NCI-H1105 (cell line): Measurements from ENCODE around the gene GAB3.

Source experiments
- DNase-seq: peaks from one replicate; lab custom pipeline; 2025; lab: John Stamatoyannopoulos, UW

Gene GAB3, protein sequence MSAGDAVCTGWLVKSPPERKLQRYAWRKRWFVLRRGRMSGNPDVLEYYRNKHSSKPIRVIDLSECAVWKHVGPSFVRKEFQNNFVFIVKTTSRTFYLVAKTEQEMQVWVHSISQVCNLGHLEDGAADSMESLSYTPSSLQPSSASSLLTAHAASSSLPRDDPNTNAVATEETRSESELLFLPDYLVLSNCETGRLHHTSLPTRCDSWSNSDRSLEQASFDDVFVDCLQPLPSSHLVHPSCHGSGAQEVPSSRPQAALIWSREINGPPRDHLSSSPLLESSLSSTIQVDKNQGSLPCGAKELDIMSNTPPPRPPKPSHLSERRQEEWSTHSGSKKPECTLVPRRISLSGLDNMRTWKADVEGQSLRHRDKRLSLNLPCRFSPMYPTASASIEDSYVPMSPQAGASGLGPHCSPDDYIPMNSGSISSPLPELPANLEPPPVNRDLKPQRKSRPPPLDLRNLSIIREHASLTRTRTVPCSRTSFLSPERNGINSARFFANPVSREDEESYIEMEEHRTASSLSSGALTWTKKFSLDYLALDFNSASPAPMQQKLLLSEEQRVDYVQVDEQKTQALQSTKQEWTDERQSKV

DNA sequence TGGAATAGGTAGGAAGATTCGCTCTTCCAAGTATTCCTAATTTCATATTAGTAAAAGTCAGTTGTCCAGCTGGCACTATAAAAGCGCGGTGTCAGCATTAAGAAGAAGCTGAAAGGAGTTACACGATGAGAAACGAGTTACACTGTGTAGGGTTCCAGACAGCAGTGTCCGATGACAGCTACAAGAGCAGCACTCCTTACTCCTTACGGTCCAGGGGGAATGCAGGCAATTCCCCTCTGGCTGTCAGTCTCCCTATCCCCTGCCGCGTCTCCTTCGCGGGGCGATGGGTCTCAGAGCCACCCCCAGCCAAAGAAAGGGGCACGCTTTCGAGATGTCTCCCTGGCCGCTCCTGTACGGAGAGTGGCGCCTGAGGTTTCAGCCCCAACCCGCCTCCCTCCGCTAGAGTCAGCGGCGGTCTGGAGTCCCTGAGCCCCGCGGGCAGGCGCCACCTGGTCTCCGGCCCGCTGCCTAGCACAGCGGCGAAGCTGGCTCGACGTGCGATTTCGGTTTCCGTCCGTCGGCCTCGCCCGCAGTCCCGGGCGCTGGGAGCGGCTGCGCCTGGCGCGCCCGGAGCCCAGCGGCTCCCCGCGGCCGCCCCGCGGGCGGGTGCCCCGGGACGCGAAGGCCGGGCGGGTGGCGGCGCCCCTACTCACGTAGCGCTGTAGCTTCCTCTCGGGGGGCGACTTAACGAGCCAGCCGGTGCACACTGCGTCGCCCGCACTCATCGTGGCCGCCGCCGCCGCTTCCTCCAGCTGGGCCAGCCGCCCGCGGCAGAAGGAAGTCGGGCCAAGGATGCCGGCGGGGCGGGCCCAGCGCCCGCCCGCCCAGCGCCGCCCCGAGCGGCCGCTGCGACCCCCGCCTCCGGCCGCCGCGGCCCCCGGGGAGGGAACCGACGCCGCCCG lies at the start of gene GAB3:
Gene GAB3 (minus strand): TSS at position 777 of the 902 bp plus-strand sequence. CDS start 52 bp downstream, at position 725.
- DNase-seq = peak; percentile 23

DNA sequence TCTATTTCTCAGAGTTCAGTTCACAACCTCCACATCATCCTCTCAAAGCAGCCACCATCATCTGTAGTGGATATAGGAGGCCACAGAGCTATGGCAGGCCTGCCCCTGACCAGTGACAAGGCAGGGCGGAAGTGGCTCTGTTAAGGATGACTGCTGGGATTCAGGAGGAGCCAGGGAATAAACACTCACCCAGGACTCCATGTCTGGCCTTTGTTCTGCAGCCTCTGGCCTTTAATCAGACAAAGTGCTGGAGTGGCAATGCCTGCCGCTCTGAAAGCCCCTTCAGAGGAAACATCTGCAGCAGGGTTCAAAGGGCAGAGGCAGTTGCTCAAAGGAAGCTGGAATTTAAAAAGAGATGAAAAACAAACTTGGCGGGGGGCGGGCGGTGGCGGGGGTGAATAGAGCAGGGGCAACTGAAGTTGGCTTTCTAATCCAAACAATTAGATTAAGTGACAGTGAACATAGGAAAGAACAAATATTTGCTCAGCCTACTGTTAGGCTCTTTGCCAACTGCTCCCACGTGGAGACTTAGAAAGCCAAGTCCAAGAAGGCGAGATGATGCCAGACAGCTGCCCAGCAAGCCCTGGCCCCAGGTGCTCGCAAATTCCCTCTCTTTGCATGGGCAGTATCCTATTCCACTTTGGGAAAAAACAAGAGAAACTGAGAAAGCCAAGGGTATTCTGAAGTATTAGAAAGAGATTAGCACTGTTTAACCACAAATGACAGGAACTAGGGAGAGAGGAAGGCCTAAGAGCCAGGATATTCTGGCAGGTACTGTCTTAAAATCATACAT lies 48.9 kb upstream of the GAB3 start:
- peak; percentile 98 for DNase-seq

DNA sequence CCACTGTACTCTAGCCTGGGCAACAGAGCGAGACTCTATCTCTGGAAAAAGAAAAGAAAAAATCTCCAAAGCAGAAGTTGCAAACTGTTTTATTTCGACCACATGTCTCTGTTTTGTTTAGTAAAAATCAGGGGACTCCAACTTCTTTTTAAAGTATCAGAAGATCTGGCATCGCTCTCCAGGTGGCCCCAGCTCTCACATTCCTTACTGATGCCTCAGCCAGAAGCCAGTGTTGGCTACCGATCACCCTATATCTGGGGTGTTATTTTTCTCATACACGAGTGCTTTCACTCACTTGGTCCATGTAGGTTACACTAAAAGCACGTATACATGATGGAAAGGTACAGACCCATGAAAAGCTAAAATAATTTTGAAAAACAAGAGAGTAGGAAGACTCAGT lies 46.1 kb upstream of the GAB3 start:
- DNase-seq = no peak

DNA sequence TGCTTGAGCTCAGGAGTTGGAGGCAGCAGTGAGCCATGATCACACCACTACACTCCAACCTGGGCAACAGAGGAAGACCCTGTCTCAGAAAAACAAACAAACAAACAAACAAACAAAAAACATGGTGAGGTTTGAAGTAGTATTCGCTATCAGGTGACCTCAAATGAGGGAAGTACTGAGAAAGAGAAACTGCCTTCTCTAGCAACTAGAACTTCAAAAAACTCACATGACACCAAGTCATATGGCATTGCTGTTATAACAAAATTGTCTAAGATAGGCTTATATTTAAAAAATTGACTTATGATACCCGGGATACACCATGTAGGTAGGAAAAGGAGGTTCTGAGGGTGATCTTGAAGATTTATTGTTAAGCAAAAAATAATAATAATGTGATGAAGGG lies 44.1 kb upstream of the GAB3 start:
- no peak for DNase-seq

DNA sequence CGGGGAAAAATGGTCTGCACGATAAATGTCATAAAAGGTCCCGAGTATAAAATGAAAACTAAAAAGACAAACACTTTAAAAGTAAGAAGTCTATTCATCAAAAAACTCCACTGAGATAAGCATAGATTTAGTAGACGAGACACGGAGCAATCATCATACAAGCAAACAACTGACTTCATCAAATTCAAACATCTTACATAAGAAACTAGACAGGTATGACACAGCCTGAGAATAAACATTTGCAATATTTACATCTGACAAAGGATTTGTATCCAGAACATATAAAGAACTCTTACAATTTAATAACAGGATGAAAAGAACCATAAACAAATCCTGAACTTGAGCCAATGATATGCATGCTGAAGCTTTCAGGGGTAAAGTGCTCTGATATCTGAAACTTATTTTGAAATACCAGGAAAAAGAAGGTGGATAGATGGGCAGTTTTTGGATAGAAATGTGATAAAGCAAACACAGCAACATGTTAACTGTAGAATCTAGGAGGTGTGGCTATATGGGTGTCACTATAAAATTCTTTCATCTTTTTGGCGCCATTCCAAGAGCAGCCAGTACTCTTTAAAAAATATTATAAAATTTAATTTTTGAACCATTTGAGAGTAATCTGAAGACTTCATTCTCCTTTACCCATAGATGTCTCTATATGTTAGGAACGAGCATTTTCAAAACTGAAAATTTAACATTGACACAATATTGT lies 42.4 kb upstream of the GAB3 start:
- DNase-seq = no peak

GRCh38 chrX:154791939-154792338 lies 41.1 kb upstream of the GAB3 start:
- DNase-seq = no peak

DNA sequence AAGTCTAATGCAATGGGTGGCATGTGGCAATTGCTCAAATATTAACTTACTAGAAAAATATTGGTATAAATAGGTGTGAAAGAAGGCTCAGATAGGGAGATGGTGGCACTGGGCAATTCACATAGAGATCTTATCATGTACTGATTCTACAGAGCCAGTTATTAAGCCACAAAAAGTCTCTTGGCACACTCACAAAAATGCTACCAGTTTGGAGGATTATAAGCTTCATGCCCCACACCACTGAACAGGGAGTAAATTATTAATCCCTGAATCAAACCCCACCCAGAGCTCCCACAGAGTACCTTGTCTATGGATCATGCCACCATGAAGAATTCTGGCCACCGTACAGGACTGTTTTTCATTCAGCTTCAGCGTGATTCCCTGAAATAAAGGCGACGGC lies 40.6 kb upstream of the GAB3 start:
- no peak for DNase-seq

DNA sequence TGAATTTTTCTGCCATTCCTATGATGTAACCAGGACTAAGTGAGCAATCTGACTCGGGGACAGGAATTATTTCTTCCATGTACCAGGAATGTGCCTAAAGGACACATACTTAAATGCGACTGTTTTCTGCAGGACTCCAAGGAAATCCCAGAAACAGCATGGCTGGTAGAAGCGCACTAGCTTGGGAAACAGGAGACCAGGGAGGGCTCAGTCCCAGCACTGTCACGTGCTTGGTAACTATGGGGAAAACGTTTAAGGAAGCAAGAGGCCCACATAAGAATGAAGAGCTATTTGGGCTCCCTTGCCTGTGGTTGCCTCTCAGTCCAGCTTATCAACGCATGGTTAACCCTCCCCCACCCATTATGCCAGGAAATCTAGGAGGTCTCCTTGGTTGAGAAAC lies 34.8 kb upstream of the GAB3 start:
- DNase-seq = no peak

DNA sequence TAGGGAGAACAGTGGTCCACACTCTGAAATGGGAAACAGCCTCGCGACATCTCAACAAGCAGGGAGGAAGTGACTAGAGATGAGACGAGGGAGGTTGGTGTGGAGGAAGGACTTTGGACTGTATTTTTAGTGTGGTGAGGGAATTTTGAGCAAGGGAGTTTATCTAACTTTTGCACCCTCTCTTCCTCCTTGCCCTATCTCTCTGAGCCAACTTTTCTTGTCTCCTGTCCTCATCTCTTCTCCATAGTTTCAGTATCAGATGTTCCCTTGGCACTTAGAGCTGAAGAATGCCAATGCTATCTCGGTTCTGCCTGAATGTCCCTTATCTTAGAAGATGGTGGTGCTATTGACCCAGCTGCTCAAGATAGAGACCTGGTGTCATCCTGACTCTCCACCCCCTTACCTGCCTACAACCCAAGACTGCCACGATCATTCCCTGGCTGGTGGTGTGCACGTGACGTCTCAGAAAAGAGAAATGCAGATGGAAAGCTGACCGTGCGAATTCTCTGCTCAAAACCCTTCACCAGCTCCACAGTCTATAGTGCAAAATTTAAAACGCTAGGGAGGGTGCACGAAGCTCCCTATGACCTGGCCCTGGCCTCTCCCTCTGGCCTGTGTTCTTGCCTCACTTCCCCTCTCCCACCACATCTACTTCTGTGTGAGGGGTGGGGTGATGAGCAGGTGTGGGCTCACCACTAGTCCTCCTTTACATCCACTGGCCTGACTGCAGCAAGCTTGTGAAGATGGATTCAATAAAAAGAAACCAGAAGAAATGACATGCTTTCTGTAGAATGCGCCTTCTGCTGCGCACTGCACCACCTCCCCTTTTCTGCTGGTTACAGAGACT lies 33.5 kb upstream of the GAB3 start:
- no peak for DNase-seq

DNA sequence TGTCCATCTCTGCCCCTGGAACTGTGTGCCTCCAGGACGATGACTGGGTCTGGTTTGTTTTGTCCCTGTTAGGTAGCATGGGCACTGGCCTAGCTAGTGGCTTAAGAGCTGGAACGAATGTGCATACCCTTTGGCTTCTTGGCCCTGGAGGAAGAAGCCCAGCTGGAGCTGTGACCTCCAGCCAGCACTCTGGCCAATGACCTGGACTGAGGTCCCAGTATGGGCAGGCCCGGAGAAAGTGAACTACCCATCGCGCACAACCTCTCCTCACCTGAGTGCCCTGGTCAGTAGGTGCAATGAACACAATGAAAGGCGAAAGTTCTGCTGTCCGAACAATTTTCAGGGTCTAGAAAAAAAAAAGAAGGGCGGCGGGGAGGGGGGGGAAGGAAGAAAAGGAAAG lies 30.1 kb upstream of the GAB3 start:
- no peak for DNase-seq

DNA sequence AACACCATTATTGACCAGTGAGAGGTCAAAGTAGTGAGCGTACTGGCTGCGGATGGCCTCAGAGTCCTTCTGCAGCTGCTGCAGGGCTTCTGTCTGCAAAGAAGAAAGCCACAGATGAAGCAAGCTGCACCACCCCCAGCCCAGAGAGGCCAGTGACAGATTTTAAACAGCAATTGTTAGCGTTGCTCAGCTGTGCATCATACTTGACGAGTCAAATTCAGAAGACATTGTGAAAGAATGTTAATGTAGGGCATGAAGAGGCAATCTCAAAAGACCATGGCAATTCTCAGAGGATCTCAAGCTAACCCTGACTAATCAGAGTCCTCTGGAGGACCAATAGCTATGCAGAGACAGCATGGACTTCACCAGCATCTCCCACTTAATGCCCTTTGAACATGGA lies 28.4 kb upstream of the GAB3 start:
- no peak for DNase-seq

GRCh38 chrX:154776753-154777152 lies 25.9 kb upstream of the GAB3 start:
- DNase-seq = no peak

GRCh38 chrX:154775419-154776349 lies 24.8 kb upstream of the GAB3 start:
- DNase-seq = no peak

GRCh38 chrX:154774622-154775021 lies 23.7 kb upstream of the GAB3 start:
- no peak for DNase-seq

DNA sequence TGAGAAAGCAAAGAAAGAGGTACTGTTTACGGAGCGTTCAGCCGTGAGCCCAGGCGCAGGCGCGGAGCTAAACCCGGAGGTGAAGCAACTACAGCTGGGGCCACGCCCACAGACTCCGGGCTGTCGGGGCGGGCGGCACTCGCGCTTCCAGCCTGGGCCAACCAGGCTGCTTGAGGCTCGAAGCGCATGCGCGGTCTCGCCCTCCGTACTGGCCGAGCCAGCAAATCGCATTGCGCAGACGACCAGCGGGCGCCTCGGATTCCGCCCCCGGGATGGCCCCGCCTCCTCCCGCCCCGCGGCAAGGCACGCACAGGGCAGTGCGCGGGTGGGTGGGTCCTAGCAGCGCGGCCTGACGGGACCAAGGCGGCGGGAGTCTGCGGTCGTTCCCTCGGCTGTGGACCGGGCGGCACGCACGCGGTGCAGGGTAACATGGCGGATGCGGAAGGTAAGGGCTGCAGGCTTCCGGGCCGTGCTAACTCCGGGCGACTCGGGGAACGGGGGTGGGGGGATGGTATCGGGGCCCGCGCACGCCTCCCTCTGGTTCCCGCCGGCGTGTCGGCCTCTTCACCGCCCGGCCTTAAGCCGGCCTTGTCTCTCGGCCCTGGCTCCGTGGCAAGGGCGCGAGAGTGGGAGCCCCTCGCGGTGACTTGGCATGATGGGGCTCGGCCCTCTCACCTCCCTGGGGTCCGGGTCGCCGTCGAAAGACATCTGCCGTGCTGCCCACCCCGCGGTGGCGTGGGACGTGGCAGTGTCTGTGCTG lies 11.8 kb upstream of the GAB3 start, which contains the start of gene DKC1:
Gene DKC1 (plus strand): TSS at position 328 of the 760 bp plus-strand sequence. CDS start 102 bp downstream, at position 430.
- peak; percentile 99 for DNase-seq

DNA sequence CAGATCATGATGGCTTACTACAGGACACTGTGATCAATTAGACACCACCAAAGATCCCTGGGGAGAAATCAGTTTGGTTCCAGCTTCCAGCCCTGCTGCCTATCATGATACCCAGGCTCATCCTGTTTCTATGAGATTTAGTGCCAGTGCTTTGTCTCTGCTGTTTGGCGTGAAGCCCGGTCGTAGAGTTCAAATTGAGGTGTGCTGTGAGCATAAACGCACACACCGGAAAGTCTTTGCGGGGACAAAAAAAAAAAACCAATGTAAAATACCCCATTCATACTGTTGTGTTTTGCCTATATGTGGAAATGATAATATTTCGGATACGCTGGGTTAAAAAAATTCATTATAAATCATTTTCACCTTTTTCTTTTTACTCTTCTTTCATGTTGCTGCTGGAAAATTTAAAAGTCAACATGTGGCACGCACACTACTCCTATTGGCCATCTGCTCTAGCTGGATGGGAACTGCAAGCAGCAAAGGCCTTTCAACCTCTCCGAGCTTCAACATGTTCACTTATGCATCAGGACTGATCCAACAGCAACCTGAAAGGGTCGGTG lies 11.2 kb upstream of the GAB3 start:
- peak; percentile 70 for DNase-seq

DNA sequence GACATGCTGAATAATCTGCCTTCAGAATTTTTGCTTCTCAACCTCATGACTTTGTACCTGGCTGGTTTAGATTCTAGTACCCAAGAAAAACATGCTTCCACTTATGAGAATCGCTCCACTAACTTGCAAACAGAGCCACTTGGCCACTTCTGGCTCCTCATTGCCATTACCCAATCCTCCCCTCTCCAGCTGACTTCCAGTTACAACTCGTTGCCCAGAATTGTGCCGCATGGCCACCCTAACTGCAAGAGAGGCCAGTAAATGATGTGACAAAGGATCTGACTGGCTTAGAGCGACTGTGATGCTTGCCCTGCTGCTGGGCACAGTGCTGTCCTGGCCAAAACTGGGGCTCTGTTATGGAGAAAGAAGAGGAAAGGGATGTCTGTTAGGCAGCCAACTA lies 7.8 kb upstream of the GAB3 start:
- no peak for DNase-seq
